ENCODE data around the gene CEMIP2. TPM values are rescaled to one million over a fixed set of nuclear protein-coding genes. Genes with fewer than 3 reads are reported as not detected.
"Not testable (repeated sequence)": the region's sequence is repeated elsewhere in the genome, so short reads cannot be mapped to it uniquely, and the experiment has no call there.

The CEMIP2 gene
- polyA plus RNA-seq, 3 donors from 2014 or later: 16.9 to 32.7 (median 21.8) TPM

DNA sequence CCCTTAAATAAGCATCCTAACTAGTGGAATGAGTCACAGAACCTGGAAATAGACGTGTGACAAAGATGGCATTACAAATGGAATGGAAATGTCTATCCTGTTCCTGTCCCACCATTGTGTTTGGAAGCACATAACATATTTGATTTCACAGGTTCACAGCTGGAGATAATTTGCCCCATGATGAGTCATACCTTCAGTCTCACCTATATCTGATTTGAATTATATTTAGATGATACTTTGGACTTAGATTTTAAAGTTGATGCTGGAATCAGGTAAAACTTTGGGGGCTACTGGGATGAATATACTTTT, 92.5 kb downstream of the CEMIP2 start:
- no peaks in the 10 kb centered on the region for H3K9me3 Mint-ChIP-seq
- no peak overlapping the region for H3K27ac Mint-ChIP-seq
- no peak for DNase-seq

DNA sequence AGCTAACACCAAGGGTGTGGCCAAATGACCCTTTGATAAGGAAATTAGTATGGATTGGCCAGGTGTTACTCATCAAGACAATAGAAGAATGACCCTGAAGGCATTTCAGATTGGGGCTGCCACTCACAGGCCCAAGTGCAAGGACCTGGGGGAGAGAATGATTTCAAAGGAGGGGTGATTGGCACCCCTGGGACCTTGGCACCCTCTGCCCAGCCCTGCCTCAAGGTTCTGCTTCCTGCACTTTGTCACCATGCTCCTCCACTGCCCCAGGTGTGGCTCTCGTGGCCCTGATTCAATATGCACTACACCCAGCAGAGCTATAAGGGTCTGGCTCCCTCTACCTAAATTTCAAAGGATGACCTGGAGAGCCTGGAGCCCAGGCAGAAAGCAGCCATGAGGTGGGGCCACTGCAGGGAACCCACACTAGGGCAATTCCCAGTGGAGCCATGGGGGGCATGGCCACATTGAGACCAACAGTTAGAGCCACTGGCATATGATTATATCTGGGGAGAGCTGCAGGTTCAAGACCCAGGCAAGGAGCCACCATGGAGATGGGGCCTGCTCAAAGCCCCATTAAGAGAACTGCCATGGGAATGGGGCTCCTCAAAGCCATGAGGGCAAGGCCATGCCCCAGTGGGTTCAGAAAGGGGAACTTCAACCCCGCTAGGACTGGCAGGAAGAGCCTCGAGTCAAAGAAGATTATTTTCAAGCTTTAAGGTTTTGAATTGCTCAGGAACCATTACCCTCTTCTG, 93.0 kb downstream of the CEMIP2 start:
- no peak for DNase-seq
- Mint-ChIP-seq H3K36me3 (peaks cover 3 to 19% (median 7%) of the 10 kb centered on the region in 3 donors), H3K9me3 (no peaks in the 10 kb centered on the region), H3K4me1 (peaks cover 30 to 38% of the 10 kb centered on the region in 2 donors), H3K4me3 (no peak overlapping the region), H3K27ac (no peak overlapping the region), H3K27me3 (ENCODE audit: low read depth in 3 of 3) (peaks cover 0 to 7% (median 2%) of the 10 kb centered on the region in 3 donors)

More for the DNA sequence above, 92.5 kb downstream of the CEMIP2 start:
- Mint-ChIP-seq H3K4me1 (peaks cover 32 to 41% of the 10 kb centered on the region in 2 donors), H3K4me3 (no peak overlapping the region), H3K36me3 (peaks cover 3 to 20% (median 7%) of the 10 kb centered on the region in 3 donors), H3K27me3 (ENCODE audit: low read depth in 3 of 3) (peaks cover 0 to 6% (median 2%) of the 10 kb centered on the region in 3 donors)

DNA sequence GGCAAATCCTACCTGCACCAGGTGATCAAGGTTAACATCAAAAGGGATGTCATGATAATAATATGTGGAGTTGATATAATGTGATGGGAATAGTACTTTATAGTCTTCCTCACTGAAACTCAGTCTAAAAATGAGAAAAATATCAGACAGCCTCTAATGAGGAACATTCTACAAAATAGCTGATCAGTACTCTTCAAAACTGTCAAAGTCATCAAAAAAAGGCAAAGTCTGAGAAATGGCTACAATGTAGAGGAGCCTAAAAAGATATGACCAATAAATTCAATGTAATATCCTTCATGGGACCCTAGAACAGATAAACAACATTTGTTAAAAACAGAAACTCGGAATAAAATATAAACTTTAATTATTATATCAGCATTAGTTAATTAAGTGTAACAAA, 95.7 kb downstream of the CEMIP2 start:
- H3K9me3 Mint-ChIP-seq: no peaks in the 10 kb centered on the region
- no peak overlapping the region for H3K27ac Mint-ChIP-seq
- peaks cover 0 to 11% (median 10%) of the 10 kb centered on the region in 3 donors for H3K36me3 Mint-ChIP-seq
- peaks cover 0 to 5% (median 2%) of the 10 kb centered on the region in 3 donors for H3K27me3 Mint-ChIP-seq (ENCODE audit: low read depth in 3 of 3)
- DNase-seq: no peak
- H3K4me3 Mint-ChIP-seq: no peak overlapping the region
- peaks cover 7 to 11% of the 10 kb centered on the region in 2 donors for H3K4me1 Mint-ChIP-seq

DNA sequence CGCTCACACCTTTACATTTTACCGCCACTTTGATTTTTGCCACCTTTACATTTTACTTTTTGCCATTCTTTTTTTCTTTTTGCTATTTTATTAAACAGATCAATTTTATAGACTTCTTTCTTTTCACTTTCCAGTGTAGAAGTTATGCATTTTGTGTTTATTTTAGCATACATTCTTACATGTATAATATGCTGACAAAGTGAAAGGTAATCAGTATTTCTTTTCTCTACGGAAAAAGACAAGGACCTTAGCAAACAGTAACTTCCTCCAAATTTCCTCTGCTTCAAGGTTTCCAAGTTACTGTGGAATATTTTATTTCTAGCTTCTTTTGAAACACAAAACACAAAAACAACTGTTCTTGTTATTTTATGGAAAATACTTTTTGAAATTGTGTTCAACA, 97.0 kb downstream of the CEMIP2 start:
- no peaks in the 10 kb centered on the region for H3K9me3 Mint-ChIP-seq
- no peaks in the 10 kb centered on the region for H3K4me1 Mint-ChIP-seq
- peaks cover 0 to 5% (median 2%) of the 10 kb centered on the region in 3 donors for H3K27me3 Mint-ChIP-seq (ENCODE audit: low read depth in 3 of 3)
- H3K27ac Mint-ChIP-seq: no peak overlapping the region
- DNase-seq: no peak
- peaks cover 0 to 10% (median 4%) of the 10 kb centered on the region in 3 donors for H3K36me3 Mint-ChIP-seq
- no peak overlapping the region for H3K4me3 Mint-ChIP-seq

DNA sequence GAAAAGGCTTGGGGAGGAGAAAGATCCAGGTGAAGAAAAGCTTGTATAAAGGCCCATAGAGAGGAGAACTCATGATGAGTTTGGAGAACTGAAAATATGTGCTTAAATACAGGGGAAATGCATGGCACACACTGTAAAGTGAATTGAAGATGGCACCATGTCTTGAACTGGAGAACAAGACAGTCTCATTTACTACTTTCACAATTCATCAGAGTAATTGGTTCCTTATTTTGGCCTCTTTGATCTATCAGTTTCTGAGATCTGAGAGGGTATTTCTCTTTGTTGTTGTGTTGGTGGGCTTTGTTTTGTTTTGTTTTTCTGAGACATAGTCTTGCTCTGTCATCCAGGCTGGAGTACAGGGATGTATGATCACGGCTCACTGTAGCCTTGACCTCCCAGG, 98.2 kb downstream of the CEMIP2 start:
- H3K36me3 Mint-ChIP-seq: peaks cover 0 to 10% (median 4%) of the 10 kb centered on the region in 3 donors
- no peak overlapping the region for H3K4me3 Mint-ChIP-seq

DNA sequence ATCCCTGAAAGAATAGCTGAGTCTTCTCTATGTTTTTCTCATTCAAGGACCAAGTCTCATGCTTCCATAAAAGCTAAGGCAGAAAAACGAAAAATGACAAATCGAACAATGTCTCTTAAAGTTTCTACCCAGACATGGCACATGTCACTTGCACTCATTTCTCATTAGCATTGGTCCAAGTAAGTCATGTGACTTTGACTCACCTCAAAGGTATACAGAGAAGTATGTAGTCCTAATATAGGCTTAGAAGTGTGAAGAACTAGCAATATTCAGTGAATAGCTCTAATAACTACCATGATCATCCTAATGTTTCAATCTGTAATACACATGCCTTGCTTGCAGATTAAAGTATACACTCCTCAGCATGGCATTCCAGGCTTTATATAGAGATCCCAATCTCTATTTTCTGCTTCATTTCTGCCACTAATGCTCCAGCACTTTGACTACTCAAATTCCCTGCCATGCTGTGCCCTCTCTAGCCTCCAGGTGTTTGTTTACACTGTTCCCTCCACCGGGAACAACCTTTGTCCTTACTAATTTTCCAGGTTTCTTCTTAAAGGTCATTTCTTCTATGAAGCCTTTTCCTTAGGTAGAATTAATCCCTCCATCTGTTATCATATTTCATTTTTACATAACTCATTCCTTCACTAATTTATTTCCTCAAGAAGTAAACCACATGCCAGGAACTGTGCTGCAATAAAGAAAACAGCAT, 98.9 kb downstream of the CEMIP2 start:
- Mint-ChIP-seq H3K4me3 (no peak overlapping the region), H3K9me3 (no peaks in the 10 kb centered on the region), H3K27me3 (ENCODE audit: low read depth in 3 of 3) (peaks cover 2 to 4% (median 2%) of the 10 kb centered on the region in 3 donors), H3K4me1 (peaks cover 5 to 6% of the 10 kb centered on the region in 2 donors), H3K27ac (no peak overlapping the region), H3K36me3 (peaks cover 0 to 7% (median 4%) of the 10 kb centered on the region in 3 donors)
- DNase-seq: no peak

More for the DNA sequence above, 98.2 kb downstream of the CEMIP2 start:
- H3K27ac Mint-ChIP-seq: no peak overlapping the region
- no peaks in the 10 kb centered on the region for H3K9me3 Mint-ChIP-seq
- no peaks in the 10 kb centered on the region for H3K4me1 Mint-ChIP-seq
- DNase-seq: no peak
- H3K27me3 Mint-ChIP-seq (ENCODE audit: low read depth in 3 of 3): peaks cover 0 to 4% (median 2%) of the 10 kb centered on the region in 3 donors

DNA sequence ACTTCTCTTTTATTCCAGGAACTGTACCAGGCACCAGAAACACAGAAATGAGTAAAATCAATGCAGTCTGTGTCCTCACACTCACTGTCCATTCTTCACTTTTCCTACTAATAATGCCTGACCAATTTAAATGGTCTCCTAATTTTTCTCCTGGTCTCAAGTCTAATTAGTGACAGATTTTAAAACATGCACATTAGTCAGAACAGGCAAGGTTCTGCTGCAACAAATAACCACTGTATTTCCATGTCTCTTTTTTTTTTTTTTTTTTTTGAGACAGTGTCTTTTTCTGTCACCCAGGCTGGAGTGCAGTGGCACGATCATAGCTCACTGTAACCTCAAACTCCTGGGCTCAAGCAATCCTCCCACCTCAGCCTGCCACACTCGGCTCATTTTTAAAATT, 99.6 kb downstream of the CEMIP2 start:
- Mint-ChIP-seq H3K27ac (no peak overlapping the region), H3K36me3 (peaks cover 0 to 6% (median 4%) of the 10 kb centered on the region in 3 donors), H3K4me3 (no peak overlapping the region), H3K27me3 (ENCODE audit: low read depth in 3 of 3) (peaks cover 2 to 5% (median 4%) of the 10 kb centered on the region in 3 donors), H3K9me3 (no peaks in the 10 kb centered on the region), H3K4me1 (peaks cover 11 to 13% of the 10 kb centered on the region in 2 donors)
- no peak for DNase-seq

DNA sequence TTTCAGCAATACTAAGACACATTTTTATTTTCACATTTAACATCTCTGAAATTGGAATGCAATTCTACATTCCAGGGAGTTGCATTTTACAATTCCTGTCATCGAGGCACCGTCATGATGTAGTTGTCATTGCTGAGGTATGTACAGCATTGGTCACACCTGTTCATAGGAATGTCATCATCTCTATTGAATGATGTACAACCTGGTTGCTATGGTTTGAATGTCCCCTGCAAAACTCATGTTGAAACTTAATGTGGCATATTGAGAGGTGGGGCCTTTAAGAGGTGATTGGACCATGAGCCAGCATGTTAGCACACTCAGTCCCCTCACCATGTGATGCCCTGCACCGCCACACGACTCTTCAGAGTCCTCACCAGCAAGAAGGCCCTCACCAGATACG, 103.1 kb downstream of the CEMIP2 start:
- Mint-ChIP-seq H3K27ac (no peak overlapping the region), H3K36me3 (peaks cover 0 to 4% (median 3%) of the 10 kb centered on the region in 3 donors), H3K27me3 (ENCODE audit: low read depth in 3 of 3) (peaks cover 2 to 5% (median 2%) of the 10 kb centered on the region in 3 donors), H3K4me3 (no peak overlapping the region), H3K9me3 (no peaks in the 10 kb centered on the region), H3K4me1 (peaks cover 18 to 25% of the 10 kb centered on the region in 2 donors)
- no peak for DNase-seq

DNA sequence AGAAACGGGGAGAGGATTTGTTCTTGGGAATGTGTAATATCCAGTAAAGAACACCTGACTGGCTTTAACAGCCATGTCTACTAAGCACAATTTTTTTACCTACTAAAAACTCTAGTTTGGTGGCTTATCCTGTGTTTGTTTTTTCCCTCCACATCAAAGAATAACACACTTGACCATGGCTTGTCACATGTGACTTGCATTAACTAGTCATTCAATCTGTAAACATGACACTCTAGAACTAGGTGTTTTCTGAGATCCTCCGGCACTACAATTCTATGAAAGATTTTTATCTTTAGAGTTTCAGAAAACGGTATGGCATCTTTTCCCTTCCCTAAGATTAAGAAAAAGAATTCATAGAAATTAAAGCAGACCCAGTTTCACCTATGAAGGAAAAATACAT, 103.7 kb downstream of the CEMIP2 start:
- Mint-ChIP-seq H3K27me3 (ENCODE audit: low read depth in 3 of 3) (peaks cover 0 to 5% (median 2%) of the 10 kb centered on the region in 3 donors), H3K4me3 (peak overlapping the region in 1 of 5 donors; percentile 5), H3K4me1 (peaks cover 24 to 32% of the 10 kb centered on the region in 2 donors), H3K9me3 (no peaks in the 10 kb centered on the region), H3K36me3 (peaks cover 0 to 4% (median 3%) of the 10 kb centered on the region in 3 donors), H3K27ac (no peak overlapping the region)
- DNase-seq: peak; percentile 31 to 53 (median 35)

DNA sequence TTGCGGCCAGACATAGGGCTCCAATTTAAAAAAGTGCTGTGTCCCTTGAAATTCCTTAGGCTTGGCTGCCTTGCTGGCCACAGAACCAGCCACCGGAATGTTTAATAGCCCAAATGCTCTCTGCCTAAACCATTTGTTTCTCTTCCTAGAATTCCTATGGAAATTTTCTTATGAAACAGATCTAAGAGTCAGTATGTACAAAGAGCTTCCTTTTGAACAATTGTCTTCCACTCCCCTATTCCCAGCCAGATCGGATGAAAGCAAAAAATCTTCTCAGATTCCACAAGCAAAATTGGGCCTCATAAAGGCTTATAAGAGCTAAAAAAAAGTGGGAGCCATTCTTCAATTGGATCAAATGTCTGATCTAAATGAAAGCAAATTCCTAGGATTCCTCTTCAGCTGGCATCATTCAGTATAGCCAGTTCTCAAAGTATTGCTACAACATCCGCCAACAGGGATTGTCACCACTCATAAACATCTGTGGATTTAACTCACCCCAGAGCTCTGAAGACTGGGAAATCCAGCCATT, 104.3 kb downstream of the CEMIP2 start:
- H3K27me3 Mint-ChIP-seq (ENCODE audit: low read depth in 3 of 3): peaks cover 0 to 5% (median 2%) of the 10 kb centered on the region in 3 donors
- H3K4me3 Mint-ChIP-seq: no peak overlapping the region

DNA sequence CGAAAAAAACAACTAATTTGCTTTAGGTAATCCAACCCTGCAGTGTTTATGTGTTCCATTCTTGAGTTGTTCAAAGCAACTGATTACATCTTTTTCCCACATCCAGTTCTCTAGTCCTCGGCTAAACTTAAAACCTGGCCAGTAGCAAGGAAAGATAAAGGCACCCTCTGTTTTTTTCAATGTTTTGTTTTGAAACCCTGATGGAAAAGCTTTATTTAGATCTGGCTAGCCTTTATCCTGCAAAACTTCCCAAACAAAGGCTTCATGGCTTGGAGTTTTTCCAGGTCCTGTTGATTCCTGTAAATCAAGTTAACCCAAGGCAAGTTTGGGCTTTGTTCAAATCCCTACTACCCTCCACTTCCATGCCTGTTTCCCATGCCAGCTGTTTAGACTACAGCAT, 105.1 kb downstream of the CEMIP2 start:
- Mint-ChIP-seq H3K27me3 (ENCODE audit: low read depth in 3 of 3) (peaks cover 0 to 4% (median 2%) of the 10 kb centered on the region in 3 donors), H3K36me3 (peaks cover 0 to 3% (median 1%) of the 10 kb centered on the region in 3 donors), H3K4me1 (peaks cover 25 to 36% of the 10 kb centered on the region in 2 donors), H3K4me3 (no peak overlapping the region), H3K27ac (no peak overlapping the region), H3K9me3 (no peaks in the 10 kb centered on the region)
- DNase-seq: no peak

More for the DNA sequence above, 104.3 kb downstream of the CEMIP2 start:
- H3K4me1 Mint-ChIP-seq: peaks cover 25 to 36% of the 10 kb centered on the region in 2 donors
- DNase-seq: no peak
- no peak overlapping the region for H3K27ac Mint-ChIP-seq
- no peaks in the 10 kb centered on the region for H3K9me3 Mint-ChIP-seq
- H3K36me3 Mint-ChIP-seq: peaks cover 0 to 4% (median 3%) of the 10 kb centered on the region in 3 donors

DNA sequence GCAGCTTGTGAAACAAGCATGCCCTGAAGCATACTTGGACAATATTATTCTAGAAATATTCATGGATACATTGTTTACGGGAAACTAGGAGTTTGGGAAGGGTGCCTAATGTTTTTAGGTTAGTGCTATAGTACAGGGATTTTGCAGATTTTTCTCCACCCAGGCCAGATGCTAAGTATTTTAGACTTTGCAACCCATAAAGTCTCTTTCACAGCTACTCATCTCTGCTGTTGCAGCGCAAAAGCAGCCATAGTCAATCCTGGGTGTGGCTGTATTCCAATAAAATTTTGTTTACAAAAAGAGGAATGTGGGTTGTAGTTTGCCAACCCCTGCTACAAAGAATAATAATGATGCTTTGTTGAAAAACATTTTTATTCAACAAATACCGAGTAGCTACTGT, 106.2 kb downstream of the CEMIP2 start:
- no peak for DNase-seq
- H3K27me3 Mint-ChIP-seq (ENCODE audit: low read depth in 3 of 3): peaks cover 2 to 3% (median 3%) of the 10 kb centered on the region in 3 donors
- peaks cover 0 to 5% (median 0%) of the 10 kb centered on the region in 6 donors for H3K9me3 Mint-ChIP-seq
- no peak overlapping the region for H3K27ac Mint-ChIP-seq
- H3K4me3 Mint-ChIP-seq: no peak overlapping the region
- peaks cover 28 to 45% of the 10 kb centered on the region in 2 donors for H3K4me1 Mint-ChIP-seq
- H3K36me3 Mint-ChIP-seq: peaks cover 0 to 3% (median 3%) of the 10 kb centered on the region in 3 donors

DNA sequence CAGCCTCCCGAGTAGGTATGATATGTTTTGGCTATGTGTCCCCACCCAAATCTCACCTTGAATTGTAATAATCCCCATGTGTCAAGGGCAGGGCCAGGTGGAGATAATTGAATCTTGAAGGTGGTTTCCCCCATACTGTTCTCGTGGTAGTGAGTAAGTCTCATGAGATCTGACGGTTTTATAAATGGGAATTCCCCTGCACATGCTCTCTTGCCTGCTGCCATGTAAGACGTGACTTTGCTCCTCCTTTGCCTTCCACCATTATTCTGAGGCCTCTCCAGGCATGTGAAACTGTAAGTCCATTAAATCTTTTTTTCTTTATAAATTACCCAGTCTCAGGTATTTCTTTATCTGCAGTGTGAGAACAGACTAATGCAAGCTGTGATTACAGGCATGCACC, 111.0 kb downstream of the CEMIP2 start:
- H3K27me3 Mint-ChIP-seq (ENCODE audit: low read depth in 3 of 3); H3K9me3 Mint-ChIP-seq; DNase-seq; H3K4me3 Mint-ChIP-seq; H3K36me3 Mint-ChIP-seq: not testable (repeated sequence)
- peaks cover 19 to 34% of the 10 kb centered on the region in 2 donors for H3K4me1 Mint-ChIP-seq
- peak overlapping the region in 1 of 6 donors; percentile 54 for H3K27ac Mint-ChIP-seq

DNA sequence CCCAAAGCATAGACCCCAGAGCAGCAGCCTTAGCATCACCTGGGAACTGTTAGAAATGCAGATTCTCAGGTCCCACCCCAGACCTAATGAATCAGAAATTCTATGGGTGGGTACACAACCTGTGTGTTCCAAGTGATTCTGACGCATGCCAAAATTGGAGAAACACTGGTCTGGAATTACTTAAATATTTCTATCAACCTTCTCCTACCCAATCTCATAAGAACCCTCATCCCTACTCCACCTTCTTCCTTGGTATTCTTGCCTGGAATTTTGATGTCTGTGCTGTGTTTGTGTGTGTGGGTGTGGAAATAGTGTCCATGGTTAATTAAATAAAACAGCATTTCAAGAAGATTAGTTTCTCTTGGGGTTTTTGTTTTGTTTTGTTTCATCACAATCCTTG, 111.8 kb downstream of the CEMIP2 start:
- peaks cover 0 to 10% (median 6%) of the 10 kb centered on the region in 3 donors for H3K36me3 Mint-ChIP-seq

More for the DNA sequence above, 111.8 kb downstream of the CEMIP2 start:
- peaks cover 0 to 5% (median 0%) of the 10 kb centered on the region in 6 donors for H3K9me3 Mint-ChIP-seq
- peaks cover 23 to 39% of the 10 kb centered on the region in 2 donors for H3K4me1 Mint-ChIP-seq
- peaks cover 0 to 7% (median 4%) of the 10 kb centered on the region in 3 donors for H3K27me3 Mint-ChIP-seq (ENCODE audit: low read depth in 3 of 3)
- no peak overlapping the region for H3K4me3 Mint-ChIP-seq
- peak overlapping the region in 1 of 6 donors; percentile 23 for H3K27ac Mint-ChIP-seq
- no peak for DNase-seq
